HG02610 (cell line): ENCODE data around the gene NR2E3.
"Not testable (repeated sequence)": the region's sequence is repeated elsewhere in the genome, so short reads cannot be mapped to it uniquely, and the experiment has no call there.

ENCODE experiments used
- ATAC-seq: cut with Tn5 transposase; IDR thresholded peaks from one replicate; pipeline ENCODE4 v1.9.1; 2021; ENCODE audit warnings: mild to moderate bottlenecking, moderate library complexity; ENCODE audit not compliant: unreplicated experiment

NR2E3 gene

DNA sequence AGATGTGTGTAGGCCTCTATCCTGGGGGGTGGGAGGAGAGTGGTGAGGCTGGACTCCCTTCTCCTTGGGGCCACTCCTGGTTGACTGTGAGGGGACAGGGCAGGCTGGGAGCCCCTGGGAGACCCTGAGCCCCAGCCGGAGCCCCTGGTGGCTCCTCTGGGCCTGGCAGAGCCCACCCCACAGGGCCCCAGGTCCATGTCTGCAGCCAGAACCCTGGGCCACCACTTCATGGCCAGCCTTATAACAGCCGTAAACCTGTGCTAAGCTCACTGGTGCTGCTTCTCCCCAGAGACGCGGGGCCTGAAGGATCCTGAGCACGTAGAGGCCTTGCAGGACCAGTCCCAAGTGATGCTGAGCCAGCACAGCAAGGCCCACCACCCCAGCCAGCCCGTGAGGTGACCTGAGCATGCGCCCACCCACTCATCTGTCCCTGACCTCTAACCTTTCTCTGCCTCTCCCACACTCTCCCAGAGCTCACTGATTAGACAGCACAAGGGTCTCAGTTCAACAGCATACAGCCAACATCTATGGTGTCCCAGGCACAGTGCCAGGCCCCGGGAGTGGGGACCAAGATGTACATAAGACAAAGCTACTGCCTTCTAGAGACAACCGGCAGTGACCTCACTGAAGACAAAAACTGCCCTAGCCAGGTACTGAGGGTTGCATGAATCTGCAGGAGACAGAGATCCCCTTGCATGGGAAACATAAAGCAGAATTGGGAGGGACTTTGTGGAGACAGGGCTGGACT, 3.5 kb downstream of the NR2E3 start:
- no peak for ATAC-seq

DNA sequence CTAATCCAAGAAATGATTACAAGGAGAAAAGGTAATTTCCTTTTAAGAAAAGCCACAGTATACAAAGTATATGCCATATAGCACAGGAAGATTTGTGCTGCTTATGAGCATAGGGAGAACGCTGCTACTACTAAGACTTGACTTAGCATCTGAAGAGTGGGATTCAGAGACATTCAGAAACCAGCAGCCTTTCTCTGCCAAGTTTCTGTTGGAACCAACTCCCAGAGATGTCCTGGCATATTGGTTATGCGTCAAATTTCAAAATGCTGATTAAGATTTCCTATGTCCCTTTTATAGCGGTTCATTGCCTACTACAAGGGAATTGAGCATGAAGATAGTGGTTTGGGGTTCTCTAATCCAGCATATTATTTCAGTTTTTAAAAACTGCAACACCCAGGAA, 4.9 kb downstream of the NR2E3 start:
- ATAC-seq: no peak

GRCh38 chr15:71817351-71817750, 7.0 kb downstream of the NR2E3 start:
- ATAC-seq: no peak

- ATAC-seq: no peak
Measured at GRCh38 chr15:71820127-71820526, 9.8 kb downstream of the NR2E3 start.

DNA sequence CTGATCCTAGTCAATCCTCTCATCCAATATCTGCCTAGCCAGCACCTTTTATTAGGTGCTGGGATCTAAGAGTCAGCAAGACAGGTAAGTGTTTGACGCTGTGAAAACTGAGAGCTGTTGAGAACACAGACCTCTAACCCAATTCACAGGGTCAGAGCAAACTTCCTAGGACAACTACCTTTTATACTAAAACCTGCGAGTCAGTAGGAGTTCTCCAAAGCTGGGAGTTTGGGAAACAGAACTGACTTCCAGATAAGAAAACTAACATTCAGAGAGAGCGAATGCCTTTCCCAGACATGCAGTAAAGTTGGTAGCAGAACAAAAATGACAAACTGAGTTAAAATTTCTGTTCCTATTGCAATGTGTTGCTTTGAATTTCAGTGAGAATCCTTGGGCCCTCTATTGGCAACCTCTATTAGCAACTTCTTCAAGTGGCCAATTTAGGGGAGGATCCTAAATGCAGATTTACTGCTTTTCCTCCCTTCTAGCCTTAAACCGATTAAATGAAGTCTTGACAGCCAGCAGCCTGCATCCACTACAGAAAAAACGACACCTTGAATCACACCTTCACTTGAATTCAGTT, 11.3 kb downstream of the NR2E3 start:
- no peak for ATAC-seq

DNA sequence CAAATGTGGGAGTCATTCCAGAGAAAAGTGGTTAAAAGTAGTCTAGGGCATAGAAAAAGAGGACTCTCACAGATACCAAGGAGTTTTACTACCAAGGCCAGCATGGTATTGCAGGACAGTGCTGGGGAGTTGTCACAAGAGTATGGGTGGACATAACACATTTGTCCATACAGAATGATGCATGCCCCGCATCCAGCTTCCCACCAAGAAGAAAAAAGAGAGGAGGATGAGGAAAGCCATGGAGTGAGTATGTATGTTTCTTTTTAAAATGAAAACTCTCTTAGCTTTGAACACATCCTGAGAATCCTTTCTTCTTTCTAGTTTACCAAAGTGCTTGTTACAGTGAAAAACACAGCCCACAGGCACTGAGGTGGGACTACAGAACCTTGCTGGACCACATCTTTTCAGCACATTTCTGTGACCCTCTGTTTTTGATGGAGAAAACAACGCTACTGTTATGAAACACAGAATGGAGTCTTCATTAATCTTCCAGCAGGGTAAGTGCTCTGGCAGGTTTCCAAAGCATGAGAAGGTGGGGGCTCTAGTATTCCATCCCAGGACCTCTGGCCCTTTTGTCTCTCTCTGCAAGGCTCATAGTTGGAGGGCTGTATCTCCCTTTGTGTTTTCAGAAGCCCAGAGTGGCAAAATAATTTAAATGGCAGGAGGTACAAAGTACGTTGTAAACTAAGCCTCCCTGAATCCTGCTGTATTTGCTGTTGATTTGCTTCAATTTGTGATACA, 12.7 kb downstream of the NR2E3 start:
- no peak for ATAC-seq

GRCh38 chr15:71823801-71824200, 13.4 kb downstream of the NR2E3 start:
- no peak for ATAC-seq

DNA sequence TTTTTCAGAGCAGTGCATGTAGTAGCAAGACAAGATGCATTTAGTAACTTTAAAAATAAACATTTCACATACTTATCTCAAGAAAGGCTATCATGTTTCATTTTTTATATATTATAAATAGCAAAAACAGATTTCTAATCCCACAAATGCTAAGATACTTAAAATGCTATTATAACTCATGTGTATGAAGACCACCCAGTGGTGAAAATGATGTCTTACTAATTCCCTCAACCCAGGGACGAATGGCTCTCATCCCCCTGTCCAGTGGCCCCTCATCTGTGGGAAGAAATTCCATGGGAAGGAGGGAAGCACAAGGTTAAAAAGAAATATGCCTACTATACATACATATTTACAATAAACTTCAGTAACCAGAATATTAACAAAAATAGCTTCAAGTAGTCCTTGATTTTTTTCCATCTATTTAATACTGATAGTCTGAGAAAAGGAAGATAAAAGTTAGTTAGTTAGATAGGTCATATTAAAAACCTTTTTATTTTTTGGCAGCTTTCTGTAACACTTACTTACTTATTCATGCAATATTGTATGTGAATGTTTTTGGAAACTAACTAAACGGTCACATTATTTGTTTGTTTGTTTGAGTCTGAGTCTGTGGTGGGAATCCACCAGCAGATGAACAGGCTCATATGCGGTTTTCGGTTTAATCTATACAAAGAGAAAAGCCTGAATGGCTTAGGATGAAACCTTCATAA, 14.8 kb downstream of the NR2E3 start:
- ATAC-seq: no peak

DNA sequence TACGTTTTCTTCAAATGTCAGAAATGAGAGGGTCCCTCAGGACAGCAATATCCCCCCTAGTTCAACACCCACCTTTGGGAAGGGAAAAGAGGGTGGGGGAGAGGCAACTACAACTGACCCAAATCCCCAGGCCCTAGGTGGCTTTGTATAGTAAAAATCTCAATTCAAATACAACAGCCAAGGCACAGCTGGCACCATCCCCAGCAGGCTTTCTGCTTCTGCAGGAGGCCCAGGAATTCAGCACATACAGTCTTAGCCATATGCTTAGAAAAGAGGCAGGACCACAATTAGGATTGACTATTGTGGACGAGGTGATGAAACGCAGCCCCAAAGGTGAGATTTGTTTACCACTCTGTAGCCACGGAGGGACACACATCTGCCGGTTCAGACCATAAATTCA, 15.8 kb downstream of the NR2E3 start:
- no peak for ATAC-seq

GRCh38 chr15:71830981-71831380, 20.6 kb downstream of the NR2E3 start:
- ATAC-seq: no peak

- ATAC-seq: no peak
Measured at GRCh38 chr15:71841563-71841962, 31.2 kb downstream of the NR2E3 start.

- ATAC-seq: no peak
Measured at GRCh38 chr15:71844916-71845315, 34.6 kb downstream of the NR2E3 start.

DNA sequence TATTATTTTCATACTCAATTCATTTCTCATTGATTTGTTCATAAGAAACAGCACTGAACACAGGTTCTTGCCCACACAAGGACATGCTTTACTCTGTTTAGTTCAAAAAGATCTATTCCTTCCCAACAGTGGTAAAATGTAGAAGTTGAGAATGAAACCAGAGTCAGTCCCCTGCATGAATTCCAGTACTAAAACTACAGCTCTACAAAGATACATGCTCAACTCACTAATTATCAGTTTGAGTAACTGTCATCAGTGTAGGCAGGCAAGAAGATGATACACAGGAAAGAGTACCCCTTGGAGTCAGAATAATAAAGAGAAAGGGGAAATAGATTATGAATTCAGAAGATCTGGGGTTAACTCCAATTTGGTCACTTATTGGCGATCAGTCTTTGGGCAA, 43.2 kb downstream of the NR2E3 start:
- no peak for ATAC-seq

GRCh38 chr15:71858232-71858631, 47.9 kb downstream of the NR2E3 start:
- not testable (repeated sequence) for ATAC-seq
